Motor neuron (in vitro differentiated cells): ENCODE data around the gene ZNF488. TPM values are rescaled to one million over a fixed set of nuclear protein-coding genes. Genes with fewer than 3 reads are reported as not detected.

Experiments
- ATAC-seq, 8 experiments: fragments of 200-7000 bp; cut with Tn5 transposase; replicated peaks in 6 of 8; 2 replicates each; pipeline ENCODE4 v1.8.0; 2021; ENCODE audit warnings: mild to moderate bottlenecking in 8 of 8, moderate library complexity in 8 of 8
- H3K27ac ChIP-seq, 2 donors: fragments of 250-450 bp; sonication (Bioruptor Pico); 2 replicates each; pipeline ENCODE4 v1.9.0; 2021; ENCODE audit warnings: antibody characterized with exemption in 2 of 2, mild to moderate bottlenecking in 2 of 2, moderate library complexity in 1 of 2
- H3K4me1 ChIP-seq, 2 donors: fragments of 250-450 bp; sonication (Bioruptor Pico); replicated peaks in 1 of 2; 2 replicates each; pipeline ENCODE4 v1.6.1; 2021; ENCODE audit warnings: antibody characterized with exemption in 2 of 2, mild to moderate bottlenecking in 2 of 2, moderate library complexity in 1 of 2
- H3K4me3 ChIP-seq, 5 donors: fragments of 250-450 bp; sonication (Bioruptor Pico); 2 replicates each; pipeline ENCODE4 v1.9.0; 2021; ENCODE audit warnings: antibody characterized with exemption in 5 of 5, mild to moderate bottlenecking in 5 of 5, moderate library complexity in 4 of 5
- WGBS, 10 experiments: fragments of 450-650 bp; shearing (Covaris generic); methylation state at CpG; one replicate each; pipeline ENCODE4 v1.0.0; 2022; 5-methylcytosine and 5-hydroxymethylcytosine counted together
- in situ Hi-C, 9 experiments: fragments of 400-800 bp; cut with MboI; loops; one replicate each; pipeline ENCODE4 v1.15.0; 2021; ENCODE audit warnings: low sequenced_read_pairs in 9 of 9, low pct_unique_long_range_greater_than_20kb in 2 of 9; ENCODE audit not compliant: unreplicated experiment in 9 of 9
- total RNA-seq, 8 experiments: library from RNA; unstranded; fragments of 300-600 nt; gene quantifications; 2 replicates each; pipeline versions ENCODE4 v1.2.3 to v1.2.4, GENCODE V29; 2022

ZNF488 gene
- total RNA-seq, 8 experiments from 2014 or later, result 0.23 to 0.62 (median 0.50) TPM; not detected in 1

- Histone ChIP-seq H3K27ac (no peak overlapping the region), H3K4me1 (no peaks in the 10 kb centered on the region), H3K4me3 (no peak overlapping the region)
- no peak for ATAC-seq
- 51 to 100% (median 83%) methylated on average over 1 to 5 of the region's 5 CpGs; no CpG with 5 or more reads in 5 of the 10 experiments for whole genome bisulfite sequencing, 10 experiments
- in situ Hi-C loops, result no loop called here
These were observed 17.9 kb downstream of the ZNF488 start for GRCh38 chr10:47366181-47366631.

GRCh38 chr10:47365431-47366180, 18.5 kb downstream of the ZNF488 start:
- ATAC-seq, result no peak
- no peaks in the 10 kb centered on the region for H3K4me1 ChIP-seq
- H3K4me3 ChIP-seq, result no peak overlapping the region
- in situ Hi-C loops, result no loop called here
- 20 to 100% (median 48%) methylated on average over 1 to 8 of the region's 9 CpGs; no CpG with 5 or more reads in 4 of the 10 experiments for WGBS, 10 experiments
- no peak overlapping the region for H3K27ac ChIP-seq

GRCh38 chr10:47364911-47365310, 19.2 kb downstream of the ZNF488 start:
- 40 to 80% (median 78%) methylated on average over 1 to 4 of the region's 6 CpGs; no CpG with 5 or more reads in 6 of the 10 experiments for WGBS, 10 experiments

GRCh38 chr10:47364366-47364765, 19.7 kb downstream of the ZNF488 start:
- no peak overlapping the region for H3K4me3 ChIP-seq
- in situ Hi-C loops, result no loop called here
- H3K4me1 ChIP-seq, result no peaks in the 10 kb centered on the region
- no peak overlapping the region for H3K27ac ChIP-seq
- no peak for ATAC-seq
- 53 to 90% (median 78%) methylated on average over 1 to 4 of the region's 4 CpGs; no CpG with 5 or more reads in 2 of the 10 experiments for WGBS, 10 experiments

More at GRCh38 chr10:47364911-47365310, 19.2 kb downstream of the ZNF488 start:
- Histone ChIP-seq H3K27ac (no peak overlapping the region), H3K4me1 (no peaks in the 10 kb centered on the region), H3K4me3 (no peak overlapping the region)
- ATAC-seq, result no peak
- in situ Hi-C loops, result no loop called here

- 54 to 100% (median 80%) methylated on average over 1 to 3 of the region's 3 CpGs; no CpG with 5 or more reads in 3 of the 10 experiments for WGBS, 10 experiments
- no peak overlapping the region for H3K4me3 ChIP-seq
- ATAC-seq, result no peak
- H3K27ac ChIP-seq, result no peak overlapping the region
- in situ Hi-C loops, result no loop called here
- H3K4me1 ChIP-seq, result no peaks in the 10 kb centered on the region
These were observed 20.3 kb downstream of the ZNF488 start for GRCh38 chr10:47363781-47364180.

GRCh38 chr10:47362199-47362598, 21.9 kb downstream of the ZNF488 start:
- no peak for ATAC-seq
- 58 to 100% (median 80%) methylated on average over 1 to 3 of the region's 3 CpGs for WGBS, 10 experiments
- Histone ChIP-seq H3K4me3 (no peak overlapping the region), H3K4me1 (no peaks in the 10 kb centered on the region), H3K27ac (no peak overlapping the region)
- in situ Hi-C loops, result no loop called here

GRCh38 chr10:47361293-47361692, 22.8 kb downstream of the ZNF488 start:
- peak in 4 of 8 experiments; percentile 47 to 77 (median 73) for ATAC-seq
- Histone ChIP-seq H3K4me1 (no peaks in the 10 kb centered on the region), H3K4me3 (no peak overlapping the region), H3K27ac (no peak overlapping the region)
- WGBS, 10 experiments, result 0 to 47% (median 30%) methylated on average over 1 to 5 of the region's 9 CpGs; no CpG with 5 or more reads in 6 of the 10 experiments
- in situ Hi-C loops, result no loop called here

- H3K27ac ChIP-seq, result no peak overlapping the region
- in situ Hi-C loops, result no loop called here
- H3K4me1 ChIP-seq, result no peaks in the 10 kb centered on the region
- ATAC-seq, result no peak
- H3K4me3 ChIP-seq, result no peak overlapping the region
- 82 to 100% (median 85%) methylated on average over 1 to 9 of the region's 14 CpGs; no CpG with 5 or more reads in 4 of the 10 experiments for WGBS, 10 experiments
These were observed 23.6 kb downstream of the ZNF488 start for GRCh38 chr10:47360419-47361040.

GRCh38 chr10:47359626-47360418, 24.3 kb downstream of the ZNF488 start:
- in situ Hi-C loops, result no loop called here

GRCh38 chr10:47359101-47359500, 25.0 kb downstream of the ZNF488 start:
- H3K27ac ChIP-seq, result no peak overlapping the region
- no peak overlapping the region for H3K4me3 ChIP-seq
- no peak for ATAC-seq
- WGBS, 10 experiments, result 7 to 82% (median 54%) methylated on average over 1 to 2 of the region's 2 CpGs; no CpG with 5 or more reads in 6 of the 10 experiments
- in situ Hi-C loops, result no loop called here
- H3K4me1 ChIP-seq, result no peaks in the 10 kb centered on the region

More at GRCh38 chr10:47359626-47360418, 24.3 kb downstream of the ZNF488 start:
- WGBS, 10 experiments, result 40 to 57% methylated on average over 1 of the region's 4 CpGs; no CpG with 5 or more reads in 8 of the 10 experiments
- Histone ChIP-seq H3K27ac (no peak overlapping the region), H3K4me1 (no peaks in the 10 kb centered on the region), H3K4me3 (no peak overlapping the region)
- ATAC-seq, result no peak

- in situ Hi-C loops, result no loop called here
- Histone ChIP-seq H3K4me3 (no peak overlapping the region), H3K27ac (no peak overlapping the region), H3K4me1 (no peaks in the 10 kb centered on the region)
- WGBS, 10 experiments, result 0 to 100% (median 20%) methylated on average over 1 of the region's 3 CpGs; no CpG with 5 or more reads in 5 of the 10 experiments
- ATAC-seq, result no peak
These were observed 25.6 kb downstream of the ZNF488 start for GRCh38 chr10:47358457-47358856.

- Histone ChIP-seq H3K4me3 (no peak overlapping the region), H3K4me1 (no peaks in the 10 kb centered on the region), H3K27ac (no peak overlapping the region)
- no peak for ATAC-seq
- WGBS, 10 experiments, result 40 to 100% (median 100%) methylated on average over 1 to 2 of the region's 3 CpGs; no CpG with 5 or more reads in 7 of the 10 experiments
- in situ Hi-C loops, result no loop called here
These were observed 26.2 kb downstream of the ZNF488 start for GRCh38 chr10:47357911-47358310.

- ATAC-seq, result no peak
- Histone ChIP-seq H3K4me1 (no peaks in the 10 kb centered on the region), H3K4me3 (no peak overlapping the region), H3K27ac (no peak overlapping the region)
- in situ Hi-C loops, result no loop called here
- 43 to 100% methylated on average over 1 to 4 of the region's 12 CpGs; no CpG with 5 or more reads in 8 of the 10 experiments for WGBS, 10 experiments
These were observed 26.9 kb downstream of the ZNF488 start for GRCh38 chr10:47357131-47357582.
